Activated gamma-delta T cell treated with anti-CD3 and anti-CD28 coated beads, Interleukin-2, amount 50 U/mL, for 16 hours (primary cell): ENCODE data around the gene HDAC4.

Experiments used
- DNase-seq: peaks from one replicate; pipeline ENCODE4 v3.0.0-alpha.2; 2020; ENCODE audit warnings: low read depth

Gene HDAC4

DNA sequence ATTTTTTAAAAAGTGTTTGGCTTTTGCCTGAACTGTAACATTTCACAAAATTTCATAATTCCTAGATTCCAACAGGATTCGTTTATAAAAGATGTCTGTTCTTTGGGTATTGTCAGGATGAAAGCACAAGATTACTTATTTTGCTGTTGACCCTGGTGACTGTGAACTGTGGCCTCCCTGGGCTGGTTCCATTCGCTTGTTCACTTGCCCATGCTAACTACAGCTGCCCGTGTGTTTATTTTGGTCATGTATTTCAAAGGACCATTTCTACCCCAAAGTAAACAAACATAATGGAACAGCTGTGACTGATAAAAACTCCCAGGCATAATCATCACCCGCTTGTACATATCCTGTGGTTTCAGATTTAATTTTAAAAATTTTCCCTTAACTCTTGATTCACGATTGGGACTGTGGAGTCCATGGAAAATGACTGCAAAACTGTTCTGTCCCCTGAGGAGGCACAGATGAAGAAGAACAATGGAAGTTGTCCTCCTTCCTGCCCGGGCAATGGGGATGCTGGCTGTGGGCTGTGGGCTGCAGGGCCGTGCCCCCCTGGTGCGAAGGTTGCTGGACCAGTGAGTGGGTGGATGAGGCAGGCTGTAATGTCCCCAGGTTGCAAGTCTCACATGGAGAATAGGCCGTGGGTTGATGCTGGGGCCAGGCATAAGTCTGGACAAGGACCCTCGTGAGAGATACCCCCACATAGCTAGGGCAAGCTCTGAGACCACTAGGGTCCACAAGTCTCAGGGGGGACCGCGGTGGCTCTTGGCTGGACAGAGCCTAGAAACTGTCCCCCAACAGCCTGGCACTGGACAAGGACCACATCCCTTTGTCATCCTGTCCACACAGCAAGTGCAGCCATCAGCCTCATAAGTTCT, 28.9 kb upstream of the HDAC4 start:
- DNase-seq, result no peak

DNA sequence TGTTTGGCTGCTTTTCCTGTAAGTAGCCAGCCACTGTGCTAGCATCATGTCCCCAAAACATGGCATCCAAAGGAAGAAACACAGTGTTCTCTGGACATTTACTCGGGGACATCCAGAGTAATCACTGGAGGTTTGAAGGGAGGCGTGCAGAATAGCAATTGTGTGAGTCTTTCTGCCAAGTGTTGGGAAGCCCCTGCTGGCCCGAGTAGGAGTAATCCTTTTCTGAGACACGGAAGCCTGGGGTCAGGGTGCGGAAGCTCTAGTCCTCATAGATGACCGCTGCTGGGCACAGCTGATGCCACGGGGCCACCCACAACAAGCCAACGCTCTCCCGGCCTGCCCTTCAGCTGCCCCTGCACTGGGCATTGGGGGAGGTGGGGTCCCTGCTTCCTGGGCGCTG, 24.8 kb upstream of the HDAC4 start:
- no peak for DNase-seq

GRCh38 chr2:239424337-239425045, 23.7 kb upstream of the HDAC4 start:
- no peak for DNase-seq

GRCh38 chr2:239423551-239423950, 22.7 kb upstream of the HDAC4 start:
- DNase-seq, result no peak

DNA sequence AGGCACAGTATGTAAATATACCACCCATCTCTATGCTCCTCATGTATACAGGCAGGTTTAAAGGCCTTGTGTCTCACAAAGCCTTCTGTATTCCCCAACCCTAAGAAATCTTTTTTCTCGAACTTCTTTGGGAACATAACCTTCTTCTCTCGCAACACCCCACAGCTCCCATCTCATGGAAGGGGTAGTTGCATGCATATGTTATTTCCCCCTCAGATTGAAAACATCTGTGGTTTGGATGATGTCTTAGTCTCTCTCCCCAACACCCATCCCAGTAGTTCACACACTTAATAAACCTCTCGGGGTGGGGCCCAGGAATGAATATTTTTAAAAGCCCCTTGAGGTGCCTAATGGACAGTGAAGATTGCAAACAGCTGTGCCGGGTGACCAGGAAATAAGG, 21.0 kb upstream of the HDAC4 start:
- DNase-seq, result no peak

DNA sequence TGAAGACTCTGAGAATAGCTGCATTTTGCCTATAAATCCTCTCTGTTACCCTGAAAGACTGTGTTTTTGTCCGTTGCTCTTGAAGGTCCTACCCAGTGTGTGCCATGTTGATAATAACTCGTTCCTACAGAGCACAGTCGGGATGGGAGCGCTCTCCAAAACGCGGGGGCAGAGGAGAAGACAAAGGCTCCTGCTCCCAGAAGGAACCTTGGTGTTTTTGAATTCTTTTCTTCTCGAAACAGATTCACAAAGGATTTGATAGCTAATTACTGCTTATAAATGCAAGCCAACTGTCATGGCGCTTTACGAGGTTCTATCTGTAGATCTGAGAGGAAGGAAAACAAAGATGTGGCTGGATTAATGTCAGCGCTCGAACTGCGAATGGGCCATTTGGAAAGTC, 19.3 kb upstream of the HDAC4 start:
- DNase-seq, result no peak

DNA sequence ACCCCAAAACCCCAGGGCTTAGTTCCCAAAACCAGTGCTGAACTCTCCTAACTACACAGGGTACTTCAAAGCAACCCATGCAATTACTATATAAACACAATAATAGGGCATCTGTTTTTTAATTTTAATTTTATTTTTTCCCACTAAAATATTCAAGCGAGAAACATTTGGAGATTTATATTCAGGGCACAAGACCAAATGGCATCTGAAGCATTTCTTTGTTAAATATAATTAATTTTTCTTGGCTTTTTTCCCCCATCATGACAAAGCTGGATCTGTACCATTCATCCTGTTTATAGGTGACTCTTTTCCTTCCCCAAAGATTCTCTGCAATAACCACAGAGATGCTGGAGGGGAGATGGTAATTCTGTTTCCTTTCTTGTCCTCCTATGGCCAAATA, 18.1 kb upstream of the HDAC4 start:
- no peak for DNase-seq

DNA sequence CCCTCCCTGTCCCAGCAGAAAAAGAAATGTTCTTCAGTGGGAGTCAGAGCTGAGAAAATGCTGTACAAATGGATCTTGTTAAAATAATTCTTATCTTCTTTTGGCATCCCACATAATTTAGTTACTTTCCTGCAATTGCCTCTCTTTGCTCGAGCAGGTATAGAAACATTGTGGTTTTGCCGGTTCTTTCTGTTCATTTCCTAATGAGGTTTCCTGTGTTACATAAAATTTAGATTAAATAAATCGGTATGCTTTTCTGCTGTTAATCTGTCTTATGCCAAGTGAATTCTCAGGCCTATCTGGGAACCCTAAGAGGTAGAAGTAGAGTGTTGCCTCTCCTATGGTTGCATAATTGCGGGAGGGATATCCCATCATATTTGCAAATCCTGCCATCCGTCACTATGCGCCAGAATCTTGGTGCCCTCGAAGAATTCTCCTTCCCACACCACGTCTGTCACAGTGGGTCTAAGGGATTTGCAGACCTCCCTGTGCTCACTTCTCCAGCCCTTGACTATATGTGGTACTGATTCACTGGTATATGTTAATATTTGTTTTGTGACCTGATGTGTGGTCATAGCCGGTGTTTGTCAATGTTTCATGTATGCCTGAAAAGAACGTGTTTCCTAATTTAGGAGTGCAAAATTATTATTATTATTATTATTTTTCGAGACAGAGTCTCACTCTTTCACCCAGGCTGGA, 12.2 kb upstream of the HDAC4 start:
- DNase-seq, result no peak

- no peak for DNase-seq
Measured at GRCh38 chr2:239411549-239412319, 10.9 kb upstream of the HDAC4 start.

DNA sequence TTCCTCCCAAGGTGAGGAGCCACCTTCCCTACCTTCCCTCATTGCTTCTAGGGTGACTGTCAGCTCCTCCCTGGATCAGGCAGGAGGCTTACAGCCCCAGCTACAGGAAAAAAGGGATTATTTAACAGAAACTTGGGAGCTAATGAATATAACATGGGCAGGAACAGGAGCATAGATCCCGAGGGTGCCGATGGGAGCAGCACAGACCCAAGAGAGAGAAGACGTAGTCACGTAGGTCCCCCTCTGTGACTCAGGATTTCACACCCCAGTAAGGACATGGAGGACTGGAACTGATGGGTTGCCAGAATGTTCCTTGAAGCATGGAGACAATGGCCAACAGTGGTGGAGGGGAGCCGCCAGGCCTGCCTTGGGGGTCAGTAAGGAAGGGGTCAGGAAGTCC, 10.3 kb upstream of the HDAC4 start:
- no peak for DNase-seq

DNA sequence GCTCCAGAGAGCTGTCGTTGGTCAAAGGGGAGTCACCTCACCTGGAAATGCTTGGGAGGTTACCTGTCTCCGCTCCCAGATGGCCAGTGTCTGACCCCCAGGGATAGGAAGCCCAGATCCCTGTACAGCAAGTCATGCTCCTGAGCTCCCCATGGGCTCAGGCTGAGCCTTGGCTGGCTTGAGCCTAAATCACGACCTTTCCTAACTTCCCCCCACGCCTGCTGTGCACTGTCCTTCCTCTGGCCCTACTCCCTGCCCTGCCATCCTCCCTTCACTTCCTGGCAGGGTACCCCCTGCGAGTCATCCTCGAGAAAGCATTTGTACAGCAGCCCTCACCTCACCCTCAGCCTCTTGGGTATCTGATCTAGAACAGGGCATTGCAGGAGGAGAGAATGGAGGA, 9.2 kb upstream of the HDAC4 start:
- DNase-seq, result no peak

- DNase-seq, result no peak
Measured at GRCh38 chr2:239407112-239407511, 6.3 kb upstream of the HDAC4 start.

DNA sequence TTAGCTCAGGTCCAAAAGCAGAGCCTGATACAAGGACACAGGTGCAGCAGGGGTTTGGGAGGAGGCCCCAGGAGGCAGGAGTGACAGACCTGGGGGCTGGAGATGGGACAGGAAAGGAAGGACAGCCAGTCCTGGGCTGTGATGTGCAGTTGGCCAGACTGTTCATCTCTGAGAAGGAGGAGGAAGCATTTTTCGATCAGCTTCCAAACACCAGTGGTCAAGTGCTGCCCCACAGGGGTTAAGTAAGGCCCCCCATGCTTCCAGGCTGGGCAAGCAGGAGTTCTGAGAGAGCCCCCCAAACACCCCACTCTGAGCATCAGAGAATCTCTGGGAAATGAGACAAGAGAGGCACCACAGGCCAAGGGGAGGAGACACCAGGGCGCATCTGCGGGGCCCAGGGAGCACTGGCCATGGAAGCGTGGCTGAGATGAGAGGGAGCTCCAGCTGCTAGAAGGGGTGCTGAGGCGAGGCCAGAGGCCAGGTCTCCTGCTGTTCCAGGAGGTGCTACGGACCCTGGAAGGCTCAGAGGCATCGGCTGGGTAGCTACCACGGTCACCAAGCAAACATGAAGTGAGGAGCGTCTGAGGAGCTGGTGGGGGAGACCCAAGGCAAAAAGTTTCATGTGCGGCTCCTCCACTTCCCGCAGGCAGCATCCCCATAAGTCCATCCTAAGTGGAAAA, 5.6 kb upstream of the HDAC4 start:
- DNase-seq, result no peak

GRCh38 chr2:239405071-239405470, 4.3 kb upstream of the HDAC4 start:
- DNase-seq, result no peak

DNA sequence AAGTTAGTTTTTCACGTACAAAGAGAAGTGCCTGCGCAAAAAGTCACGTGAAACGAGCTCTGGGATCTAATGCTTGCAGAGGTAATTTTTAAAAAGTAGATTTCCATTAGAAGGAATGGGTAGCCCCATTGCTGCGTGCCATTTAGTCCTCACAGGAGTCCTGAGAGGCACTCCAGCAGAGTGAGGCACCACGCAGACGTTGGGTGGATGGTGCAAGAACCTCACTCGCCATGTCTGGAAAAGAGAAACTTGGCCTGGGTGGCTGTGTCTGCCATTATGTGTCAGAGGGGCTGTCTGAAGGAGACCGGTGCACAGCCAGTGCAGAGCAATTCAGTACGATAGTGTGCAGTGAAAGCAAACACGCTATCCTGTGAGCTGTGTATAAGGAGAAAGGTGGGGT, 1.8 kb upstream of the HDAC4 start:
- DNase-seq, result no peak

DNA sequence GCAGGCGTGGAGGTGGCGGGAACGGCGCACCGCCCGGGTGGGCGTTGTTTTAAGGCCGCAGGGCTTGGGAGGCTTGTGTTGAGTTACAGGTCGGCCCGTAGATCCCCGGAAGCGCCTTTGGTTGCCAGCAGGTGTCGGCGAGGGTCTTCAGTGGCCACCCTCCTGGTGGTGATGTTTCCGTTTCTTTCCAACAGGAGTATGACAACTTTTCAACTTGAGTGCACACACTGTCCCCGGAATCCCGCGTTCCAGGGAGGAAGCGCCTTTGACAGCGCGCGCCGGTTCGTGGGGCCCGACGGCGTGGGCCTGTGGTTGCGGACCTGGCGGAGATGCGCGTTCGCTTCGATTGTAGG, 1.0 kb upstream of the HDAC4 start:
- no peak for DNase-seq

DNA sequence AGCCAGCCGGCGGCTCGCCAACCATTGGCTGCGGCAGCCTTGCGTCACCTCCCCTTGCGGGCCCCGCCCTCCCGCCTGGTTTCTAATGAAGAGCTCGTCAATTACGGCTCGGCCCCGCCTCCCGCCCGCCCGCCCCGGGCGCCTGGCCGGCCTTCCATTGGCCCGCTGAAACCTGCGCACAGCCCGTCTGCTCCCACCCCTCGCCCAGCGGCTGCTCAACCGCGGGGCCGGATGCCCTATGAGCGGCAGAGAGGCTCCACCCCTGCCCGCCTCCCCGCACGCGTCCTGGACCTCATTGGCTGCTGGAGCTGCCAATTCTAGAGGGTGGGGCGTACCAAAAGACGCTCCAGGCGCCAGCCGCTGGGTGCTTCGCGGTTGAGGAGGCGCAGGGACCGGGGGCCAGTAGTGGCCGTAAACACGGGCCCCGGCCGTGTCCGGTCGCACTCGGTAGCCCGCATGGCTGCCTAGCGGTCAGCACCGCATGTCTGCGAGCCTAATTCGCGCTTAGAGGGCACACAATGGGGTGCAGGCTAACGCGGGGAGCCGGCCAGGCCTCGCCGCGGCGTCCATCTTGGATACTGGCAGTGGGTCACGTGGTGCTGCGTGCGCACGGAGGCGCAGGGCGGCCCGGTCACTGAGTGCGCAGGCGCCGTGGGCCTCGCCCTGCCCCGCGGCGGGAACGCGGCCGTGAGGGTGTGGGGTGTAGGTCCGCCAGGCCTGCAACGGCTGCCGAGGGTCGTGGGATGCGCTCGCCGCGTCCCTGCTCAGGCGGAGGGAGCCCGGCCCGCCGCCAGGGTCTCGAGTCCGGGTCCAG, 454 bp upstream of the HDAC4 start:
- peak; percentile 99 for DNase-seq

DNA sequence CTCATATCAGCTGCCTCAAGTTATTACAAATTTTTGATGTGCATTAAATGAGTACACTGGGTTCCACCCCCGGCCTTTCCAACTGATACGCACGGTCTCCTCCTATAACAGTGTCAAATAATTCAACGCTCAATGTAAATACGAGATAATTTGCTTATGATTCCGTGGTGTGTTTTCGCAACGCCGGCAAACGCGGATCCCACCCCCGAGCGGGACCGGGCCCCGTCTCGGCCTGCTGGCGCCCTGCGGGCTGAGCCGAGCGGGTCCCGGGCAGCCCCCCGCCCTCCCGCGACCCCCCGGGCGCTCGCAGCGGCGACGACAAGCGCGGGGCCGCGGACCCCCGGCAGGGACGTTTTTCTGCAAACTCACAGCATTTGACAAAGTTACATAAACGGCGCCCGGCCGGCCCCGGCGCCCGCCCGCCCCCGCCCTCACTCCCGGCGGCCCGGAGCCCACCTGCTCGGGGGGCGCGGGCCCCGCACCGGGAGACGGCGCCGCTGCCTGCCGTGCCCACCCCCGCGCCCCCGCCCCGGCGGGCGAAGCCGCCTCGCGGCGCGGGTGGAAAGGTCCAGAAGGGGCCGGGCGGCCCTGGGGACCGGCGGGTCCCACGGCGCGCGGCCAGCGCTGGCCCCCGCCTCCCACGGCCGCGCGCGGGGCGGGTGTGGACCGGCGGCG, 762 bp downstream of the HDAC4 start:
- no peak for DNase-seq

DNA sequence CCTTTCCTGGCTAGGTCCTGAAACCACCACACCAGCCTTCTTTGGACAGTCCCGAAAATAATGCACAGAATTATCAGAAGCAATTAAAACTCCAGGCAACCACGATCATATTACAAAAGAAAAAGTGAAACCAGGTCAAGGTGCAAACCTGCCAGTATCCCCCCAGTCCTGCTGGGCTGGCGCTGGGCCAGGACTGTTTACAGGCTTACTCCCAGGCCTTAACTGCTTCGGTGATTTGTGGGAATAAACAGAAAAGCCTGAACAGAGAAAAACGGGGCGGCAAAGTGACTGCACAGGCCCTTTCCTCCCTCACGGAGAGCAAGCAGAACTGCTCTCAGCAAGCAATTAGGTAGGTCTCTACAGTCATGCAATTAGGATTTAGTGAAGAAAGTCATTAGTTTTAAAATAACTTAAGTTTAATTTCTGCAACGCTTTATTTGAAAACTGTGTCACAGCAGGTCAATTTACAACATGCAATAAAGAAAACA, 1.3 kb downstream of the HDAC4 start:
- DNase-seq, result no peak

GRCh38 chr2:239398521-239398921, 2.3 kb downstream of the HDAC4 start:
- no peak for DNase-seq
